ENCODE data around the gene ZNF33B.

GRCh38 chr10:42638821-42639270, 476 bp upstream of the ZNF33B start:
- TF ChIP-seq EP300 (IDR thresholded peaks at IDR 0.05) (no peak), CTCF (IDR thresholded peaks at IDR 0.05) (no peak), POLR2A (IDR thresholded peaks at IDR 0.05) (no peak), POLR2AphosphoS5 (IDR thresholded peaks at IDR 0.05) (no peak)
